Neural cell (in vitro differentiated cells): ENCODE measurements around the gene COPG1. TPM values are rescaled to one million over a fixed set of nuclear protein-coding genes. Genes with fewer than 3 reads are reported as not detected.

Experiments
- H2AFZ ChIP-seq: fragments of 200-600, 300-800 bp; sonication (generic), shearing (Covaris generic); 2 replicates; pipeline ENCODE4 v1.6.0; 2014; ENCODE audit warnings: low read depth, mild to moderate bottlenecking, antibody characterized with exemption, low read length, moderate library complexity
- H3F3A ChIP-seq: fragments of 200-600 bp; shearing (Covaris generic); 2 replicates; pipeline ENCODE4 v1.6.1; 2016; ENCODE audit warnings: mild to moderate bottlenecking, moderate library complexity, mixed read lengths, antibody characterized with exemption, low read length; ENCODE audit not compliant: insufficient read depth, poor library complexity, severe bottlenecking
- H3K27ac ChIP-seq: fragments of 200-600, 300-800 bp; sonication (generic), shearing (Covaris generic); 2 replicates; pipeline ENCODE4 v1.5.1; 2014; ENCODE audit warnings: mild to moderate bottlenecking, low read length, moderate library complexity
- H3K27me3 ChIP-seq: fragments of 300-800, 200-600 bp; sonication (generic), shearing (Covaris generic); 2 replicates; pipeline ENCODE4 v1.6.0; 2014; ENCODE audit warnings: mild to moderate bottlenecking, low read depth, low read length, moderate library complexity; ENCODE audit not compliant: insufficient read depth
- H3K36me3 ChIP-seq: fragments of 300-800, 200-600 bp; sonication (generic), shearing (Covaris generic); 2 replicates; pipeline ENCODE4 v1.5.1; 2014; ENCODE audit warnings: mild to moderate bottlenecking, antibody characterized with exemption, low read length, moderate library complexity; ENCODE audit not compliant: insufficient read depth
- H3K4me2 ChIP-seq: fragments of 300-800, 200-600 bp; sonication (generic), shearing (Covaris generic); 2 replicates; pipeline ENCODE4 v1.6.0; 2014; ENCODE audit warnings: mild to moderate bottlenecking, low read length
- H3K4me3 ChIP-seq: fragments of 300-800, 200-600 bp; sonication (generic), shearing (Covaris generic); 2 replicates; pipeline ENCODE4 v1.5.1; 2014; ENCODE audit warnings: mild to moderate bottlenecking, low read length, moderate library complexity
- H3K79me2 ChIP-seq: fragments of 200-600 bp; shearing (Covaris generic); replicated peaks from 2 replicates; pipeline ENCODE4 v1.6.0; 2014; ENCODE audit warnings: mild to moderate bottlenecking, low read length, moderate library complexity; ENCODE audit not compliant: insufficient read depth
- H3K9ac ChIP-seq: fragments of 300-800, 200-600 bp; sonication (generic), shearing (Covaris generic); 2 replicates; pipeline ENCODE4 v1.6.1; 2016; ENCODE audit warnings: mild to moderate bottlenecking, low read length, mixed read lengths
- H3K9me2 ChIP-seq: fragments of 200-600 bp; shearing (Covaris generic); 2 replicates; pipeline ENCODE4 v1.6.1; 2016; ENCODE audit warnings: mild to moderate bottlenecking, low read length, mixed read lengths; ENCODE audit not compliant: insufficient read depth
- H3K9me3 ChIP-seq: fragments of 200-600, 300-800 bp; sonication (generic), shearing (Covaris generic); 2 replicates; pipeline ENCODE4 v1.6.1; 2016; ENCODE audit warnings: mild to moderate bottlenecking, mixed run types, low read length, moderate library complexity, mixed read lengths
- H4K20me1 ChIP-seq: fragments of 200-600 bp; shearing (Covaris generic); 2 replicates; pipeline ENCODE4 v1.6.1; 2016; ENCODE audit warnings: mild to moderate bottlenecking, mixed run types; ENCODE audit not compliant: insufficient read depth
- CTCF ChIP-seq: fragments of 450-650 bp; IDR thresholded peaks from 2 replicates; pipeline ENCODE4 v1.5.1; 2014; ENCODE audit warnings: antibody characterized with exemption, mild to moderate bottlenecking, moderate library complexity; ENCODE audit not compliant: poor library complexity, severe bottlenecking
- EP300 ChIP-seq: fragments of 450-650 bp; conservative IDR thresholded peaks from 2 replicates; pipeline ENCODE4 v1.6.1; 2014; ENCODE audit warnings: antibody characterized with exemption, mild to moderate bottlenecking, moderate library complexity; ENCODE audit not compliant: poor library complexity, severe bottlenecking
- EZH2 ChIP-seq: fragments of 200-600, 300-800 bp; shearing (Covaris generic), sonication (generic); IDR thresholded peaks from 2 replicates; pipeline ENCODE4 v1.6.1; 2014; ENCODE audit warnings: antibody characterized with exemption, low read length, borderline replicate concordance, mild to moderate bottlenecking; ENCODE audit not compliant: insufficient read depth, poor library complexity, severe bottlenecking
- MXI1 ChIP-seq: fragments of 450-650 bp; conservative IDR thresholded peaks from 2 replicates; pipeline ENCODE4 v1.6.1; 2014; ENCODE audit warnings: antibody characterized with exemption, mild to moderate bottlenecking; ENCODE audit not compliant: poor library complexity, severe bottlenecking
- POLR2AphosphoS5 ChIP-seq: IDR thresholded peaks from 2 replicates; pipeline ENCODE4 v1.6.1; 2012
- RAD21 ChIP-seq: fragments of 450-650 bp; conservative IDR thresholded peaks from 2 replicates; pipeline ENCODE4 v1.6.1; 2014; ENCODE audit warnings: antibody characterized with exemption, mild to moderate bottlenecking, moderate library complexity
- REST ChIP-seq: IDR thresholded peaks from 2 replicates; pipeline ENCODE4 v1.6.1; 2012; ENCODE audit warnings: borderline replicate concordance
- SMC3 ChIP-seq: fragments of 450-650 bp; conservative IDR thresholded peaks from 2 replicates; pipeline ENCODE4 v1.6.1; 2014; ENCODE audit warnings: antibody characterized with exemption, mild to moderate bottlenecking, moderate library complexity; ENCODE audit not compliant: poor library complexity
- TAF1 ChIP-seq: IDR thresholded peaks from 2 replicates; pipeline ENCODE4 v1.6.1; 2012; ENCODE audit warnings: low read depth
- polyA plus RNA-seq: library from polyadenylated mRNA; depleted of rRNA; stranded (reverse); fragments of >200 nt; gene quantifications from 2 replicates; pipeline ENCODE4 v1.2.3, GENCODE V29; 2014

COPG1 gene
- polyA plus RNA-seq, 1 donor from 2014 or later = 75.0 TPM

DNA sequence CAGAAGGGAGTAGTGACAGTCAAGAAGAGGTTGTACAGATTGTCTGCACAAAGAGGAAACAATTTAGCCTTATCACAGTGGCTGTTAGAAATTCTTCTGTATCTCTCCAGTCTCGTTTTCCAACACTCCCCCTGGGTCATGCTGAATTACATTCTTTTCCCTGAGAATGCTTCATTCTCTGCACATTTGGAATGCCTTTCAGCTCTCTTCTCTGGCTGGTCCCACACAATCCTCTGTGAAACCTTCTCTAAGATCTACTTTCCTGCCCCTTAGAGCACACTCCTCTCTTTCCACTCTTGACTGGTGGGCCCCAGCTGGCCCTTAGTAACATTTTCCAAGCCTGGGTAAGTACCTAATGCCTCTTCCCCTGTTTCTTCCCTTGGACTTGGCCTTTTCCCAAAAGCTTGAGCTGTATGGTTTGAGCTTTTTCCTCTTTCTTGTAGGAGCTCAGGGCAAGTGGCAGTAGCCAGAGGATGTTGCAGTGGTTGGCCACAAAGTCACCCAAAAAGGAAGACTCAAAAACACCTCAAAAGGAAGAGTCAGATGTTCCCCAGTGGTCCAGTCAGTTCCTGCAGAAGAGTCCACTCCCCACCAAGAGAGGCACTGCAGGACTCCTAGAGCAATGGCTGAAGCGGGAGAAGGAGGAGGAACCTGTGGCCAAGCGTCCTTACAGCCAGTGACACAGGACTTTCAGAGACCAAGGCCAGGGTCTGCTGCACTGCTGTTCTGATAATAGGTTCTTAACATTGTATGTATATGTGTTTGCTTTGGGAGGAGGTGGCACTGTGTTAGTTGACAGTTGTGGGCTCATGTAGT lies 54.9 kb downstream of the COPG1 start:
- Histone ChIP-seq H3K9me3 (no peaks in the 10 kb centered on the region), H3K4me3 (no peak overlapping the region), H3F3A (no peaks in the 10 kb centered on the region), H3K4me2 (no peak overlapping the region), H3K27ac (no peak overlapping the region), H2AFZ (no peak overlapping the region), H4K20me1 (no peaks in the 10 kb centered on the region), H3K27me3 (no peaks in the 10 kb centered on the region), H3K36me3 (no peaks in the 10 kb centered on the region), H3K9ac (no peak overlapping the region), H3K9me2 (no peaks in the 10 kb centered on the region), H3K79me2 (no peaks in the 10 kb centered on the region)
- TF ChIP-seq REST (no peak), RAD21 (no peak), MXI1 (no peak), EP300 (no peak), POLR2AphosphoS5 (no peak), EZH2 (no peak), SMC3 (no peak)

DNA sequence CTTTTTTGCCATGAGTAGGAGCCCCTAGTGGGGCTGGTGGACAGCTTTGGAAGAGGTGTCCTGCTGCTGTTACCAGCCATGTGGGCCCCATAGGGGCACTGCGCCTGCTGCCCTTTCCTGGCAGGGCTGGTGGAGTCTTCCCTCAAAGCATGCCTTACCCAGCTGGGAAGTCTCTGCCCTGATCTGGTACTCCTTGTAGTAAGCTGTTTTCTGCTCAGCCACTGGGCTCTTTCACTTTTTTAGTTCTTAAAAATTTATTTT lies 55.5 kb downstream of the COPG1 start:
- no peak overlapping the region for H3K4me3 ChIP-seq
- no peaks in the 10 kb centered on the region for H3K9me2 ChIP-seq
- no peaks in the 10 kb centered on the region for H4K20me1 ChIP-seq
- H3F3A ChIP-seq = no peaks in the 10 kb centered on the region
- no peak overlapping the region for H3K9ac ChIP-seq
- no peaks in the 10 kb centered on the region for H3K9me3 ChIP-seq
- no peak overlapping the region for H3K27ac ChIP-seq
- no peak overlapping the region for H2AFZ ChIP-seq
- H3K27me3 ChIP-seq = no peaks in the 10 kb centered on the region
- no peaks in the 10 kb centered on the region for H3K36me3 ChIP-seq
- TF ChIP-seq MXI1 (no peak), REST (no peak), SMC3 (no peak), EZH2 (no peak), RAD21 (no peak), CTCF (no peak), TAF1 (no peak), EP300 (no peak), POLR2AphosphoS5 (no peak)
- no peaks in the 10 kb centered on the region for H3K79me2 ChIP-seq
- no peak overlapping the region for H3K4me2 ChIP-seq
